HG03342 (cell line): ENCODE results near the gene MACROH2A1.

Source experiments
- ATAC-seq: cut with Tn5 transposase; IDR thresholded peaks from one replicate; pipeline ENCODE4 v1.9.1; 2021; ENCODE audit warnings: mild to moderate bottlenecking, moderate library complexity; ENCODE audit not compliant: unreplicated experiment

Gene MACROH2A1

GRCh38 chr5:135436951-135437418, 38.0 kb upstream of the MACROH2A1 start:
- ATAC-seq = no peak

- ATAC-seq = no peak
Measured at GRCh38 chr5:135435467-135436330, 36.7 kb upstream of the MACROH2A1 start.

- ATAC-seq = no peak
Measured at GRCh38 chr5:135434591-135435466, 35.8 kb upstream of the MACROH2A1 start.

GRCh38 chr5:135433681-135434426, 34.8 kb upstream of the MACROH2A1 start:
- ATAC-seq = no peak

- ATAC-seq = no peak
Measured at GRCh38 chr5:135432113-135432512, 33.1 kb upstream of the MACROH2A1 start.

- ATAC-seq = no peak
Measured at GRCh38 chr5:135430135-135430437, 31.1 kb upstream of the MACROH2A1 start.

GRCh38 chr5:135429301-135430134, 30.5 kb upstream of the MACROH2A1 start:
- ATAC-seq = no peak

- no peak for ATAC-seq
Measured at GRCh38 chr5:135428586-135428985, 29.6 kb upstream of the MACROH2A1 start.

GRCh38 chr5:135426102-135427082, 27.4 kb upstream of the MACROH2A1 start:
- ATAC-seq = peak; percentile 89

- no peak for ATAC-seq
Measured at GRCh38 chr5:135425641-135426040, 26.6 kb upstream of the MACROH2A1 start.

GRCh38 chr5:135423846-135424168, 24.8 kb upstream of the MACROH2A1 start:
- ATAC-seq = no peak

GRCh38 chr5:135423146-135423845, 24.3 kb upstream of the MACROH2A1 start:
- no peak for ATAC-seq

GRCh38 chr5:135422419-135422818, 23.4 kb upstream of the MACROH2A1 start:
- ATAC-seq = no peak

GRCh38 chr5:135417083-135417482, 18.1 kb upstream of the MACROH2A1 start:
- no peak for ATAC-seq

- no peak for ATAC-seq
Measured at GRCh38 chr5:135405082-135405481, 6.1 kb upstream of the MACROH2A1 start.

GRCh38 chr5:135402031-135402430, 3.0 kb upstream of the MACROH2A1 start:
- no peak for ATAC-seq

- ATAC-seq = no peak
Measured at GRCh38 chr5:135400866-135401265, 1.8 kb upstream of the MACROH2A1 start.

GRCh38 chr5:135399794-135400542, 937 bp upstream of the MACROH2A1 start:
- ATAC-seq = no peak
